ENCODE results near the gene ZNF621.

DNA sequence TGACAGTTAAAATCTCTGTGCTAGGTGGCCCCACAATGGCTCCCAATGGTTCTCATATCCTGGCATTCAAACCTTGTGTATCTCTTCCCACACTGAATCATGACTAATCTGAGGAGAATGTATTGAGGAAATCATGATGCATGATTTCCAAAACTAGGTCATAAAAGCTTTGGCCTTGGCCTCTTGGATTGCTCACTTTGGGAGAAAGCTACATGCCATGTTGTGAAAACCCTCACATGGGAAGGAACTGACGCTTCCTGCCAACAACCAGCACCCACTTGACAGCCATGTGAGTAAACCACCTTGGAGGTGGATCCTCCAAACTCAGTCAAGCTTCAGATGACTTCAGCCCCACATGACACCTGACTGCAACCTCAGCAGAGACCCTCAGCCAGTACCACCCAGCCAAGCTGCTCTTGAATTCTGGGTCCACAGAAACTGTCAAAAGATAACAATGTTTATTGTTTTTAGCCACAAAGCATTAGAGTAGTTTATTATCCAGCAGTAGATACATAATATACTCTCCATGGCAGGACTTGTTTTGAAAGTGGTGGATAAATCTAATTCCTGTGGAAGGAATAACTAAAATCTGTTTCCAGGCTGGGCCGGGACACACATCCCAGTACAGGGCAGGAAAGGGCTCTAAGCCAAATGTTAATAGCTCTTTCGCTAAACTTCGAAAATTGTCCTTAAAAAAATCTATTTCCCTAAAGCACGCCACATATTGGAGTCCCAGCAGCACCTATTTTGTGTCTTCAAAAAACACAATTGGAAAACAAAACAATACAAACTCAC lies 19.9 kb upstream of the ZNF621 start:
- TF ChIP-seq EZH2 (IDR thresholded peaks at IDR 0.05; ENCODE audit: low read depth), result no peak
- TF ChIP-seq, protein P1, sequence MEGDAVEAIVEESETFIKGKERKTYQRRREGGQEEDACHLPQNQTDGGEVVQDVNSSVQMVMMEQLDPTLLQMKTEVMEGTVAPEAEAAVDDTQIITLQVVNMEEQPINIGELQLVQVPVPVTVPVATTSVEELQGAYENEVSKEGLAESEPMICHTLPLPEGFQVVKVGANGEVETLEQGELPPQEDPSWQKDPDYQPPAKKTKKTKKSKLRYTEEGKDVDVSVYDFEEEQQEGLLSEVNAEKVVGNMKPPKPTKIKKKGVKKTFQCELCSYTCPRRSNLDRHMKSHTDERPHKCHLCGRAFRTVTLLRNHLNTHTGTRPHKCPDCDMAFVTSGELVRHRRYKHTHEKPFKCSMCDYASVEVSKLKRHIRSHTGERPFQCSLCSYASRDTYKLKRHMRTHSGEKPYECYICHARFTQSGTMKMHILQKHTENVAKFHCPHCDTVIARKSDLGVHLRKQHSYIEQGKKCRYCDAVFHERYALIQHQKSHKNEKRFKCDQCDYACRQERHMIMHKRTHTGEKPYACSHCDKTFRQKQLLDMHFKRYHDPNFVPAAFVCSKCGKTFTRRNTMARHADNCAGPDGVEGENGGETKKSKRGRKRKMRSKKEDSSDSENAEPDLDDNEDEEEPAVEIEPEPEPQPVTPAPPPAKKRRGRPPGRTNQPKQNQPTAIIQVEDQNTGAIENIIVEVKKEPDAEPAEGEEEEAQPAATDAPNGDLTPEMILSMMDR (conservative IDR thresholded peaks at IDR 0.05), result no peak
